Fibroblast of peridontal ligament (primary cell): ENCODE results near the gene SERINC1.

Source experiments
- DNase-seq: peaks from one replicate; pipeline ENCODE4 v3.0.0-alpha.2; 2010; ENCODE audit errors: extremely low read depth

The SERINC1 gene

DNA sequence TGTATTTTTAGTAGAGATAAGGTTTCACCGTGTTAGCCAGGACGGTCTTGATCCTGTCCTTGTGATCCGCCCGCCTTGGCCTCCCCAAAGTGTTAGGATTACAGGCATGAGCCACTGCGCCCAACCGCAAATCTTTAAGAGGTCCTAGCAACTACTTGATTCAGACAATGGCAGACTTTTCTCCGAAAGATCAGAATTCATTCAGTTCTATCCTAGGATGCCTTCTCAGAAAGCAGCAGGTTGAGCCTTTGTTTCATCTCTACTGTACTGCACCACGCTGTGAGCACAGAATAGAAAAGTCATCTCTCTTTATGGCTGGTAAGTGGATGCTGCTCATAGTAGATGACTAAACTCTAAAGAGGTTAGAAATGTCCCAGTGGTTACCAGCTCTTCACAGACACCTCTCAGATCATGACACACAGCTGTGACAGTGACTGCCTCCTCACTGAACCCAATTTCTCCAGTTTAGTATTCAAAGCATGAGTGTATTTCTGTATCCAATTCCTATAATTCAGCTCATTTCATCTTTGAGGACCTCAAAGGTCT is 78.2 kb downstream of the SERINC1 start:
- DNase-seq, result no peak
